Gastroesophageal sphincter (tissue), 4 donors: ENCODE data around the gene TBX6. TPM values are rescaled to one million over a fixed set of nuclear protein-coding genes. Genes with fewer than 3 reads are reported as not detected.

Experiments used
- ATAC-seq: fragments of 150-250 bp; one replicate; pipeline ENCODE4 v1.9.1; 2016; ENCODE audit warnings: mild to moderate bottlenecking, moderate library complexity
- H3K27ac ChIP-seq, 4 donors: fragments of 200-600 bp; sonication (generic) in 3 of 4; 1 replicate in 3 of 4; 2 replicates in 1 of 4; pipeline ENCODE4 v1.5.1; 2016 to 2019
- H3K27me3 ChIP-seq: fragments of 200-600 bp; sonication (generic); one replicate; pipeline ENCODE4 v1.5.1; 2019
- H3K36me3 ChIP-seq, 2 donors: fragments of 200-600 bp; sonication (generic); one replicate each; pipeline ENCODE4 v1.5.1; 2019; ENCODE audit warnings: control low read depth in 1 of 2
- H3K4me1 ChIP-seq, 3 donors: fragments of 200-600 bp; sonication (generic); 1 replicate in 2 of 3; 2 replicates in 1 of 3; pipeline ENCODE4 v1.5.1; 2016 to 2019; ENCODE audit warnings: control low read depth in 2 of 3
- H3K4me3 ChIP-seq, 2 donors: fragments of 200-600 bp; sonication (generic); one replicate each; pipeline ENCODE4 v1.5.1; 2019; ENCODE audit warnings: mild to moderate bottlenecking in 1 of 2, moderate library complexity in 1 of 2
- H3K9me3 ChIP-seq, 3 donors: fragments of 200-600 bp; sonication (generic); one replicate each; pipeline ENCODE4 v1.5.1; 2017 to 2019; ENCODE audit warnings: control low read depth in 2 of 3
- CTCF ChIP-seq, 4 experiments: fragments of 200-600 bp in 2 of 4; fragments of 450-650 bp in 2 of 4; sonication (generic) in 1 of 4; IDR thresholded peaks; one replicate each; pipeline ENCODE4 v1.5.1; 2017 to 2019; ENCODE audit warnings: antibody characterized with exemption in 4 of 4, mild to moderate bottlenecking in 2 of 4, moderate library complexity in 2 of 4
- EP300 ChIP-seq: sonication (generic); formaldehyde crosslinking; IDR thresholded peaks from one replicate; pipeline ENCODE4 v1.6.1; 2017; ENCODE audit warnings: antibody characterized with exemption, mild to moderate bottlenecking
- POLR2A ChIP-seq, 2 donors: fragments of 450-650 bp; IDR thresholded peaks; one replicate each; pipeline ENCODE4 v1.6.1; 2017; ENCODE audit warnings: antibody characterized with exemption in 2 of 2, mild to moderate bottlenecking in 2 of 2, moderate library complexity in 1 of 2
- POLR2AphosphoS5 ChIP-seq: sonication (generic); formaldehyde crosslinking; IDR thresholded peaks from one replicate; pipeline ENCODE4 v1.6.1; 2017; ENCODE audit warnings: antibody characterized with exemption
- WGBS, 2 donors: methylation state at CpG; one replicate each; pipeline ENCODE4 v1.1.5; 2018; ENCODE audit warnings: low coverage in 1 of 2; 5-methylcytosine and 5-hydroxymethylcytosine counted together
- total RNA-seq, 4 donors: library from RNA; depleted of rRNA; stranded (reverse); fragments of >200 nt; gene quantifications; one replicate each; pipeline ENCODE4 v1.1.0, GENCODE V29; 2016

TBX6 gene
- total RNA-seq, 4 donors from 2014 or later = 0.40 to 0.84 (median 0.45) TPM

- Histone ChIP-seq H3K9me3 (no peaks in the 10 kb centered on the region), H3K27ac (no peak overlapping the region), H3K4me3 (no peak overlapping the region), H3K36me3 (peaks cover 0 to 69% of the 10 kb centered on the region in 2 donors), H3K27me3 (no peaks in the 10 kb centered on the region), H3K4me1 (peaks cover 0 to 45% (median 17%) of the 10 kb centered on the region in 3 donors)
- ATAC-seq = no peak
- 72 to 80% methylated on average over 1 to 2 of the region's 7 CpGs for WGBS, 2 donors
- TF ChIP-seq CTCF (IDR thresholded peaks at IDR 0.05) (no peak), POLR2A (IDR thresholded peaks at IDR 0.05) (no peak), POLR2AphosphoS5 (no peak), EP300 (no peak)
These were observed 13.0 kb downstream of the TBX6 start for GRCh38 chr16:30078744-30079143.

- ATAC-seq = no peak
- Histone ChIP-seq H3K9me3 (no peaks in the 10 kb centered on the region), H3K4me1 (peaks cover 0 to 45% (median 17%) of the 10 kb centered on the region in 3 donors), H3K27ac (no peak overlapping the region), H3K4me3 (no peak overlapping the region), H3K36me3 (peaks cover 0 to 69% of the 10 kb centered on the region in 2 donors), H3K27me3 (no peaks in the 10 kb centered on the region)
- no peak for TF ChIP-seq POLR2AphosphoS5
- no peak for TF ChIP-seq POLR2A (IDR thresholded peaks at IDR 0.05)
- no peak for TF ChIP-seq CTCF (IDR thresholded peaks at IDR 0.05)
- TF ChIP-seq EP300 = no peak
- 68 to 82% methylated on average over 2 to 4 of the region's 6 CpGs for WGBS, 2 donors
These were observed 14.1 kb downstream of the TBX6 start for GRCh38 chr16:30077656-30078055.

DNA sequence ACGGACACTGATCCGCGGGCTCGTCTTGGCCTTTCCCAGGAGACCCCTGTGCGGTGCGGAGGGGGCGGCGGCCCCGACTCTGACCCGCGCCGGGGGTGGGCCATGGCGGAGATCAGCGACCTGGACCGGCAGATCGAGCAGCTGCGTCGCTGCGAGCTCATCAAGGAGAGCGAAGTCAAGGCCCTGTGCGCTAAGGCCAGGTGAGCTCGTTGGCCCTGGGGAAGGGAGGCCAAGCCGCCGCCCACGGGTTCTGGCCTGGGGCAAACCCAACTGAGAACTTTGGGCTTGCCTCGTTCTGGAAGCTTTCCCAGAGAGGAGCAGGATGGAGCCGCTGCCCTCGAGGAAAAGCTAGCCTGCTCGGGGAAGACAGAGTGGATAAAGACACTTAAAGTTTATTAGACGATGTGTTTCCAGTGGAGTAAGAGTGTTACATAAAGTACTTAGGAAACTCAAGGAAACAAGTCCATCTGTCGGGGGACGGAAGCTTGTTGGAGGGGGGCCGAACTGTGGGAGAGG lies 15.4 kb downstream of the TBX6 start:
- H3K4me3 ChIP-seq = peak overlapping the region; percentile 93 to 100

DNA sequence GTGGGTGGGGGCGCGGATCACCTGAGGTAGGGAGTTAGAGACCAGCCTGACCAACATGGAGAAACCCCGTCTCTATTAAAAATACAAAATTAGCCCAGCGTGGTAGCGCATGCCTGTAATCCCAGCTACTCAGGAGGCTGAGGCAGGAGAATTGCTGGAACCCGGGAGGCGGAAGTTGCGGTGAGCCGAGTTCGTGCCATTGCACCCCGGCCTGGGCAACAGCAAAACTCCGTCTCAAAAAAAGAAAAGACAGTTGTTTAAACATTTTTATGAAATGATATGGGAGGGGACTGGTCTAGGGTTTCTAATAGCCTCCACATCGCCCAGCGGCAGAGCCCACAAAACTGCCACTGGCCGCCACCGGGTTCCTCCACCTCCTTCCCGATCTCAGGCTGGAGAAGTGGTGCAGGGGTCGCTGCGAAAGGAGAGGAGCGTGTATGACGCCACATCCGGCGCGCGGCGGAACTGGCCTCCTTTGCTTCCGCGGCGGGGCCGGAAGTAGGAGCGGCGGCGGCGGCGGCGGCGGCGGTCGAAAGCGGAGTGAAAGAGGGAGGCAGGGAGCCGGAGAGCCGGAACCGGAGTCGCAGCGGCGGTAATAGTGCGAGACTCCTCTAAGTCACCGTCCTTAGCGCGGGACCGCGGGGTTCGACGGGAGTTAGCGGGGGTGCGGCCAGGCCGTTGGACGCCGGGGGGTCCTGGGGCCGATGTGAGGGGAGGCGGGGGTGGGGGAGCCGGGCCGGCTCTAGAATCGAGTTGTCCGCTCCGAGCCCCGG lies 16.0 kb downstream of the TBX6 start, which contains the start of gene PPP4C:
Gene PPP4C, plus strand, starts transcription at position 492 of the 773 bp plus-strand sequence. CDS start 384 bp downstream, outside the sequence.
- Histone ChIP-seq H3K4me3 (peak within 1 kb of the TSS; percentile 93 to 100), H3K4me1 (peaks cover 0 to 57% (median 17%) of the 10 kb centered on the region in 3 donors), H3K27me3 (no peaks in the 10 kb centered on the region), H3K9me3 (no peaks in the 10 kb centered on the region), H3K36me3 (peaks cover 0 to 69% of the 10 kb centered on the region in 2 donors), H3K27ac (peak within 1 kb of the TSS; percentile 83 to 94 (median 88))
- 0 to 7% methylated on average over 10 to 16 of the region's 67 CpGs for WGBS, 2 donors
- peak; percentile 96 for ATAC-seq
- peak; percentile 62 to 74 for TF ChIP-seq POLR2A (IDR thresholded peaks at IDR 0.05)
- TF ChIP-seq CTCF (IDR thresholded peaks at IDR 0.05) = peak in 2 of 4 experiments; percentile 19 to 36
- TF ChIP-seq EP300 = no peak
- TF ChIP-seq POLR2AphosphoS5 = peak; percentile 94

More for the DNA sequence above, 15.4 kb downstream of the TBX6 start:
- H3K27ac ChIP-seq = peak overlapping the region; percentile 83 to 94 (median 88)
- peaks cover 0 to 51% (median 17%) of the 10 kb centered on the region in 3 donors for H3K4me1 ChIP-seq
- peak; percentile 11 for ATAC-seq
- no peaks in the 10 kb centered on the region for H3K9me3 ChIP-seq
- 3 to 20% methylated on average over 3 to 7 of the region's 33 CpGs for WGBS, 2 donors
- H3K27me3 ChIP-seq = no peaks in the 10 kb centered on the region
- peaks cover 0 to 69% of the 10 kb centered on the region in 2 donors for H3K36me3 ChIP-seq
- TF ChIP-seq POLR2A (IDR thresholded peaks at IDR 0.05) = no peak
- no peak for TF ChIP-seq POLR2AphosphoS5

GRCh38 chr16:30070490-30070889 lies 21.2 kb downstream of the TBX6 start:
- no peaks in the 10 kb centered on the region for H3K27me3 ChIP-seq
- peaks cover 0 to 73% of the 10 kb centered on the region in 2 donors for H3K36me3 ChIP-seq
- ATAC-seq = no peak
- peaks cover 0 to 65% (median 33%) of the 10 kb centered on the region in 3 donors for H3K4me1 ChIP-seq
- TF ChIP-seq POLR2A (IDR thresholded peaks at IDR 0.05) (no peak), CTCF (IDR thresholded peaks at IDR 0.05) (no peak), EP300 (no peak), POLR2AphosphoS5 (no peak)
- no peaks in the 10 kb centered on the region for H3K9me3 ChIP-seq
- peak overlapping the region in 3 of 4 donors; percentile 79 to 99 (median 97) for H3K27ac ChIP-seq
- peak overlapping the region in 1 of 2 donors; percentile 38 for H3K4me3 ChIP-seq
